ENCODE data around the gene UNC5A.

DNA sequence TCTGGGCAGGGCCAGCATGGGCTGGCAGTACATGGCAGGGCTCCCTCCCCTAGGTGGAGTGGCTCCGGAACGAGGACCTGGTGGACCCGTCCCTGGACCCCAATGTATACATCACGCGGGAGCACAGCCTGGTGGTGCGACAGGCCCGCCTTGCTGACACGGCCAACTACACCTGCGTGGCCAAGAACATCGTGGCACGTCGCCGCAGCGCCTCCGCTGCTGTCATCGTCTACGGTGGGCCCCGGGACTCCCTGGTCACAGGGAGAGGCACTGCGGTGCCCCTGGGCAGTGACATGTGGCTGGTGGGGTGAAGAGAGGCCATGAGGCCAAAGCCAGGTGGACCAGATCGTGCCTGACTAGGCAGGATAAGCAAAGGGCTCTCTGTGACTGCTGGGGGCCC, 58.4 kb downstream of the UNC5A start:
- no peak for TF ChIP-seq POLR2A (IDR thresholded peaks at IDR 0.05)
- TF ChIP-seq, protein P1, sequence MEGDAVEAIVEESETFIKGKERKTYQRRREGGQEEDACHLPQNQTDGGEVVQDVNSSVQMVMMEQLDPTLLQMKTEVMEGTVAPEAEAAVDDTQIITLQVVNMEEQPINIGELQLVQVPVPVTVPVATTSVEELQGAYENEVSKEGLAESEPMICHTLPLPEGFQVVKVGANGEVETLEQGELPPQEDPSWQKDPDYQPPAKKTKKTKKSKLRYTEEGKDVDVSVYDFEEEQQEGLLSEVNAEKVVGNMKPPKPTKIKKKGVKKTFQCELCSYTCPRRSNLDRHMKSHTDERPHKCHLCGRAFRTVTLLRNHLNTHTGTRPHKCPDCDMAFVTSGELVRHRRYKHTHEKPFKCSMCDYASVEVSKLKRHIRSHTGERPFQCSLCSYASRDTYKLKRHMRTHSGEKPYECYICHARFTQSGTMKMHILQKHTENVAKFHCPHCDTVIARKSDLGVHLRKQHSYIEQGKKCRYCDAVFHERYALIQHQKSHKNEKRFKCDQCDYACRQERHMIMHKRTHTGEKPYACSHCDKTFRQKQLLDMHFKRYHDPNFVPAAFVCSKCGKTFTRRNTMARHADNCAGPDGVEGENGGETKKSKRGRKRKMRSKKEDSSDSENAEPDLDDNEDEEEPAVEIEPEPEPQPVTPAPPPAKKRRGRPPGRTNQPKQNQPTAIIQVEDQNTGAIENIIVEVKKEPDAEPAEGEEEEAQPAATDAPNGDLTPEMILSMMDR (IDR thresholded peaks at IDR 0.05): no peak

Measured in uterus (tissue), 2 donors.